Adrenal gland (tissue), 5 donors: Measurements from ENCODE around the gene PYGB.

Experiments
- CTCF ChIP-seq, 6 experiments: fragments of 450-650 bp in 4 of 6; fragments of 200-600 bp in 2 of 6; sonication (generic) in 1 of 6; IDR thresholded peaks; 1 replicate in 5 of 6; 2 replicates in 1 of 6; pipeline versions ENCODE4 v1.5.1 to v1.8.0; 2016 to 2021; ENCODE audit warnings: antibody characterized with exemption in 6 of 6, mild to moderate bottlenecking in 2 of 6, moderate library complexity in 1 of 6
- POLR2A ChIP-seq, 2 donors: fragments of 450-650 bp; IDR thresholded peaks; one replicate each; pipeline ENCODE4 v1.6.1; 2017; ENCODE audit warnings: antibody characterized with exemption in 2 of 2, mild to moderate bottlenecking in 2 of 2, moderate library complexity in 1 of 2
- donor health status: DM: no; HTN: no; CAD: no.

GRCh38 chr20:25324412-25324811 is 76.5 kb downstream of the PYGB start:
- TF ChIP-seq CTCF (IDR thresholded peaks at IDR 0.05), result peak in 2 of 6 experiments; percentile 10 to 14
- no peak for TF ChIP-seq POLR2A (IDR thresholded peaks at IDR 0.05)
